ENCODE data around the gene TMEM95.
A peak's percentile ranks its signal among the peaks of the same experiment; 100 is the strongest.

Gene TMEM95

GRCh38 chr17:7379134-7379533 lies 24.2 kb downstream of the TMEM95 start:
- no peak for DNase-seq (ENCODE audit: low spot score)

- DNase-seq (ENCODE audit: low spot score): no peak
Measured at GRCh38 chr17:7380321-7380720, 25.4 kb downstream of the TMEM95 start.

GRCh38 chr17:7380855-7381683 lies 26.1 kb downstream of the TMEM95 start, which contains the start of gene TNK1:
TNK1 (plus strand) TSS chr17:7381089; CDS start chr17:7382927, 1,838 bp downstream.
- no peak for DNase-seq (ENCODE audit: low spot score)

GRCh38 chr17:7382901-7383300 lies 27.9 kb downstream of the TMEM95 start:
- DNase-seq (ENCODE audit: low spot score): no peak

- no peak for DNase-seq (ENCODE audit: low spot score)
Measured at GRCh38 chr17:7383371-7383741, 28.4 kb downstream of the TMEM95 start.

GRCh38 chr17:7383742-7384488 lies 29.0 kb downstream of the TMEM95 start:
- no peak for DNase-seq (ENCODE audit: low spot score)

- no peak for DNase-seq (ENCODE audit: low spot score)
Measured at GRCh38 chr17:7384489-7385081, 29.6 kb downstream of the TMEM95 start.

GRCh38 chr17:7388856-7389255 lies 33.9 kb downstream of the TMEM95 start:
- no peak for DNase-seq (ENCODE audit: low spot score)

- no peak for DNase-seq (ENCODE audit: low spot score)
Measured at GRCh38 chr17:7389924-7390910, 35.3 kb downstream of the TMEM95 start.

- DNase-seq (ENCODE audit: low spot score): no peak
Measured at GRCh38 chr17:7391307-7391706, 36.4 kb downstream of the TMEM95 start.

GRCh38 chr17:7392696-7393612 lies 38.0 kb downstream of the TMEM95 start:
- no peak for DNase-seq (ENCODE audit: low spot score)

GRCh38 chr17:7393613-7394451 lies 38.9 kb downstream of the TMEM95 start:
- no peak for DNase-seq (ENCODE audit: low spot score)

- DNase-seq (ENCODE audit: low spot score): peak; percentile 62
Measured at GRCh38 chr17:7394452-7395191, 39.7 kb downstream of the TMEM95 start, which contains the start of gene PLSCR3. PLSCR3 (minus strand) TSS chr17:7394525; CDS start chr17:7394110, 415 bp downstream.

GRCh38 chr17:7396147-7396546 lies 41.2 kb downstream of the TMEM95 start:
- no peak for DNase-seq (ENCODE audit: low spot score)

- no peak for DNase-seq (ENCODE audit: low spot score)
Measured at GRCh38 chr17:7398612-7399011, 43.7 kb downstream of the TMEM95 start.

- peak; percentile 7 for DNase-seq (ENCODE audit: low spot score)
Measured at GRCh38 chr17:7403043-7403726, 48.2 kb downstream of the TMEM95 start.

GRCh38 chr17:7403727-7403976 lies 48.7 kb downstream of the TMEM95 start:
- no peak for DNase-seq (ENCODE audit: low spot score)

- peak; percentile 97 for DNase-seq (ENCODE audit: low spot score)
Measured at GRCh38 chr17:7403977-7404736, 49.2 kb downstream of the TMEM95 start, which contains the start of gene TMEM256. TMEM256 (minus strand) TSS chr17:7404097; CDS start chr17:7404084, 13 bp downstream.
